ENCODE results near the gene B3GALT6. TPM values are rescaled to one million over a fixed set of nuclear protein-coding genes. Genes with fewer than 3 reads are reported as not detected.

The B3GALT6 gene
- total RNA-seq, 1 donor from 2014 or later, result 15.8 TPM

GRCh38 chr1:1273209-1273511 is 41.1 kb downstream of the B3GALT6 start:
- H3K27ac Mint-ChIP-seq, result no peak overlapping the region

DNA sequence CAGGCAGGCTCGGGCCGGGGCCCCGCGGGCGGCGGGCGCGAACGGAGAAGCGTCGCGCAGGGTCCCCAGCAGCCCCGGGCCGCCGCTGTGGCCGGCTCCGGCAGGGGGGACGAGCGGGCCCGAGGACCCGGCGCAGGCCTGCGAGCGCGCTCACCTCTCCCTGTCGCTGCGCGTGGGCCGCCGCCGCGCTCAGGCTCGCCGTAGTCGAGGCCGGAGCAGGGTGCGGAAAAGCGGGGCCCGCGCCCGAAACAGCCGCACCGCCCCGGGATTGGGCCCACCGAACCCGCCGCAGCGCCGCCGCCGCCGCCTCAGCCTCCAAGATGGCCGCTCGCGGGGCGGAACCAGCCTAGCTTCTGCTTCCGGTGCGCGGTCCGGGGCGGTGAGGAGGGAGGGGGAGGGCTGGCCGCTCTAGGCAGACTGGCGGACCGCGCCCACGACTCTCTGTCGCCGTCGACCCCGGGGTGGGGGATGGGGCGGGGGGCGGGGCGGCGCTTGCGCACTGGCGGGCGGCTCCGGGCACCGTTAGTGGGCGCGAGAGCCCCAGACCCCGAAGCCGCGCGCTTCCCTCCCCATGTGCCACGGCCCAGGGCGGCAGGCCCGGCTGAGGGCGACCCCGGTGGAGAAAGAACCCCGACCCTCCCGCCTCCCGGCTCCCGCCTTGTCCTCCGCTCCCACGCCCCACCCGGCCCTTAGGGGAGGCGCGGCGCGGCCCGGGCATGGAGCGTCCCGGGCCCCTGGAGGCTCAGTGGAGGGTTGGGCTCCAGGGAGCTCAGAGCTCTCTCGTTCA is 41.7 kb downstream of the B3GALT6 start, which contains the start of gene UBE2J2:
Gene UBE2J2, minus strand, starts transcription at position 343 of the 787 bp plus-strand sequence. CDS start 5,862 bp downstream, outside the sequence.
- Histone ChIP-seq H3K27me3 (no peaks in the 10 kb centered on the region), H3K36me3 (no peaks in the 10 kb centered on the region), H3K4me2 (peak within 1 kb of the TSS; percentile 98), H3K4me3 (peak within 1 kb of the TSS; percentile 100), H3F3A (ENCODE audit: low read depth) (no peaks in the 10 kb centered on the region), H3K4me1 (peaks cover 12% of the 10 kb centered on the region), H3K9ac (peak within 1 kb of the TSS; percentile 96), H3K27ac (peak within 1 kb of the TSS; percentile 64), H2AFZ (replicated peaks) (no peak within 1 kb of the TSS), H4K20me1 (ENCODE audit: low read depth) (peaks cover 42% of the 10 kb centered on the region), H3K79me2 (ENCODE audit: low read depth) (peaks cover 46% of the 10 kb centered on the region), H3K9me3 (ENCODE audit: low read depth) (no peaks in the 10 kb centered on the region)
- H3K36me3 Mint-ChIP-seq, result peaks cover 13% of the 10 kb centered on the region
- DNase-seq (ENCODE audit: low spot score), result peak; percentile 97
- peaks cover 30% of the 10 kb centered on the region for H3K4me1 Mint-ChIP-seq
- H3K27me3 Mint-ChIP-seq (ENCODE audit: insufficient read depth, low read depth), result peaks cover 4% of the 10 kb centered on the region
- TF ChIP-seq EZH2 (IDR thresholded peaks at IDR 0.05) (peak; percentile 8), EZH2phosphoT487 (IDR thresholded peaks at IDR 0.05) (no peak)
- H3K27ac Mint-ChIP-seq, result no peak within 1 kb of the TSS
- H3K4me3 Mint-ChIP-seq, result peak within 1 kb of the TSS; percentile 91
- H3K9me3 Mint-ChIP-seq, result peaks cover 2% of the 10 kb centered on the region

More at GRCh38 chr1:1273209-1273511, 41.1 kb downstream of the B3GALT6 start:
- DNase-seq (ENCODE audit: low spot score), result no peak
- Histone ChIP-seq H3K4me2 (peak overlapping the region; percentile 97), H3F3A (ENCODE audit: low read depth) (no peaks in the 10 kb centered on the region), H3K4me1 (peaks cover 12% of the 10 kb centered on the region), H4K20me1 (ENCODE audit: low read depth) (peaks cover 47% of the 10 kb centered on the region), H2AFZ (replicated peaks) (no peak overlapping the region), H3K27ac (peak overlapping the region; percentile 64), H3K9ac (peak overlapping the region; percentile 96), H3K4me3 (peak overlapping the region; percentile 100), H3K79me2 (ENCODE audit: low read depth) (peaks cover 52% of the 10 kb centered on the region), H3K27me3 (no peaks in the 10 kb centered on the region), H3K9me3 (ENCODE audit: low read depth) (no peaks in the 10 kb centered on the region), H3K36me3 (no peaks in the 10 kb centered on the region)
- TF ChIP-seq EZH2 (IDR thresholded peaks at IDR 0.05) (no peak), EZH2phosphoT487 (IDR thresholded peaks at IDR 0.05) (no peak)
- TF ChIP-seq, protein P1, sequence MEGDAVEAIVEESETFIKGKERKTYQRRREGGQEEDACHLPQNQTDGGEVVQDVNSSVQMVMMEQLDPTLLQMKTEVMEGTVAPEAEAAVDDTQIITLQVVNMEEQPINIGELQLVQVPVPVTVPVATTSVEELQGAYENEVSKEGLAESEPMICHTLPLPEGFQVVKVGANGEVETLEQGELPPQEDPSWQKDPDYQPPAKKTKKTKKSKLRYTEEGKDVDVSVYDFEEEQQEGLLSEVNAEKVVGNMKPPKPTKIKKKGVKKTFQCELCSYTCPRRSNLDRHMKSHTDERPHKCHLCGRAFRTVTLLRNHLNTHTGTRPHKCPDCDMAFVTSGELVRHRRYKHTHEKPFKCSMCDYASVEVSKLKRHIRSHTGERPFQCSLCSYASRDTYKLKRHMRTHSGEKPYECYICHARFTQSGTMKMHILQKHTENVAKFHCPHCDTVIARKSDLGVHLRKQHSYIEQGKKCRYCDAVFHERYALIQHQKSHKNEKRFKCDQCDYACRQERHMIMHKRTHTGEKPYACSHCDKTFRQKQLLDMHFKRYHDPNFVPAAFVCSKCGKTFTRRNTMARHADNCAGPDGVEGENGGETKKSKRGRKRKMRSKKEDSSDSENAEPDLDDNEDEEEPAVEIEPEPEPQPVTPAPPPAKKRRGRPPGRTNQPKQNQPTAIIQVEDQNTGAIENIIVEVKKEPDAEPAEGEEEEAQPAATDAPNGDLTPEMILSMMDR (IDR thresholded peaks at IDR 0.05), result no peak
- H3K4me3 Mint-ChIP-seq, result peak overlapping the region; percentile 91
- peaks cover 2% of the 10 kb centered on the region for H3K9me3 Mint-ChIP-seq
- H3K27me3 Mint-ChIP-seq (ENCODE audit: insufficient read depth, low read depth), result peaks cover 4% of the 10 kb centered on the region
- H3K36me3 Mint-ChIP-seq, result peaks cover 13% of the 10 kb centered on the region
- H3K4me1 Mint-ChIP-seq, result peaks cover 30% of the 10 kb centered on the region

- peaks cover 13% of the 10 kb centered on the region for H3K36me3 Mint-ChIP-seq
- H3K9ac ChIP-seq, result peak overlapping the region; percentile 44
- peaks cover 42% of the 10 kb centered on the region for H3K79me2 ChIP-seq (ENCODE audit: low read depth)
- peaks cover 30% of the 10 kb centered on the region for H3K4me1 Mint-ChIP-seq
- no peak overlapping the region for H3K27ac ChIP-seq
- peaks cover 2% of the 10 kb centered on the region for H3K9me3 Mint-ChIP-seq
- peaks cover 39% of the 10 kb centered on the region for H4K20me1 ChIP-seq (ENCODE audit: low read depth)
- peaks cover 12% of the 10 kb centered on the region for H3K4me1 ChIP-seq
- H2AFZ ChIP-seq (replicated peaks), result no peak overlapping the region
- H3K9me3 ChIP-seq (ENCODE audit: low read depth), result no peaks in the 10 kb centered on the region
- no peak for TF ChIP-seq EZH2phosphoT487 (IDR thresholded peaks at IDR 0.05)
- TF ChIP-seq, protein P1 (IDR thresholded peaks at IDR 0.05), result no peak
- TF ChIP-seq EZH2 (IDR thresholded peaks at IDR 0.05), result no peak
- peak overlapping the region; percentile 100 for H3K4me3 ChIP-seq
- peak overlapping the region; percentile 98 for H3K4me2 ChIP-seq
- H3K27me3 ChIP-seq, result no peaks in the 10 kb centered on the region
- H3K36me3 ChIP-seq, result no peaks in the 10 kb centered on the region
- no peak for DNase-seq (ENCODE audit: low spot score)
- peaks cover 4% of the 10 kb centered on the region for H3K27me3 Mint-ChIP-seq (ENCODE audit: insufficient read depth, low read depth)
- H3K27ac Mint-ChIP-seq, result no peak overlapping the region
- H3F3A ChIP-seq (ENCODE audit: low read depth), result no peaks in the 10 kb centered on the region
- peak overlapping the region; percentile 82 for H3K4me3 Mint-ChIP-seq
These were observed 42.4 kb downstream of the B3GALT6 start for GRCh38 chr1:1274299-1274930.
